ENCODE measurements around the gene SPPL2B. TPM values are rescaled to one million over a fixed set of nuclear protein-coding genes. Genes with fewer than 3 reads are reported as not detected.

SPPL2B gene
- total RNA-seq, 1 donor from 2014 or later, result 58.5 TPM

GRCh38 chr19:2320939-2321338 is 7.5 kb upstream of the SPPL2B start:
- no peak for DNase-seq (ENCODE audit: extremely low read depth, low read depth, low spot score)

- DNase-seq (ENCODE audit: extremely low read depth, low read depth, low spot score), result no peak
Measured at GRCh38 chr19:2321565-2322283, 6.8 kb upstream of the SPPL2B start.

- DNase-seq (ENCODE audit: extremely low read depth, low read depth, low spot score), result no peak
Measured at GRCh38 chr19:2323707-2324106, 4.8 kb upstream of the SPPL2B start.

GRCh38 chr19:2324220-2324948 is 4.1 kb upstream of the SPPL2B start:
- DNase-seq (ENCODE audit: extremely low read depth, low read depth, low spot score), result no peak

GRCh38 chr19:2325281-2326046 is 3.0 kb upstream of the SPPL2B start:
- DNase-seq (ENCODE audit: extremely low read depth, low read depth, low spot score), result no peak

- no peak for DNase-seq (ENCODE audit: extremely low read depth, low read depth, low spot score)
Measured at GRCh38 chr19:2326699-2327360, 1.7 kb upstream of the SPPL2B start.

GRCh38 chr19:2327773-2328400 is 597 bp upstream of the SPPL2B start:
- peak; percentile 48 for DNase-seq (ENCODE audit: extremely low read depth, low read depth, low spot score)

GRCh38 chr19:2329149-2329478 is 630 bp downstream of the SPPL2B start:
- no peak for DNase-seq (ENCODE audit: extremely low read depth, low read depth, low spot score)

- no peak for DNase-seq (ENCODE audit: extremely low read depth, low read depth, low spot score)
Measured at GRCh38 chr19:2329501-2329916, 1.0 kb downstream of the SPPL2B start.

GRCh38 chr19:2330255-2330631 is 1.8 kb downstream of the SPPL2B start:
- DNase-seq (ENCODE audit: extremely low read depth, low read depth, low spot score), result no peak

- DNase-seq (ENCODE audit: extremely low read depth, low read depth, low spot score), result no peak
Measured at GRCh38 chr19:2330632-2331284, 2.3 kb downstream of the SPPL2B start.

- no peak for DNase-seq (ENCODE audit: extremely low read depth, low read depth, low spot score)
Measured at GRCh38 chr19:2331601-2332246, 3.2 kb downstream of the SPPL2B start.

- no peak for DNase-seq (ENCODE audit: extremely low read depth, low read depth, low spot score)
Measured at GRCh38 chr19:2332341-2333026, 4.0 kb downstream of the SPPL2B start.

GRCh38 chr19:2333027-2333806 is 4.7 kb downstream of the SPPL2B start:
- DNase-seq (ENCODE audit: extremely low read depth, low read depth, low spot score), result no peak

- DNase-seq (ENCODE audit: extremely low read depth, low read depth, low spot score), result no peak
Measured at GRCh38 chr19:2333807-2334211, 5.3 kb downstream of the SPPL2B start.

GRCh38 chr19:2334426-2334825 is 5.9 kb downstream of the SPPL2B start:
- DNase-seq (ENCODE audit: extremely low read depth, low read depth, low spot score), result no peak

- no peak for DNase-seq (ENCODE audit: extremely low read depth, low read depth, low spot score)
Measured at GRCh38 chr19:2334986-2335846, 6.7 kb downstream of the SPPL2B start.
